KMS-11 (cell line): ENCODE measurements around the gene ABHD17C.

ENCODE experiments used
- H2AFZ ChIP-seq: fragments of 200-600 bp; sonication (generic); 2 replicates; pipeline ENCODE4 v1.6.1; 2016; ENCODE audit warnings: antibody characterized with exemption, mixed run types, low read depth
- H3K27ac ChIP-seq: fragments of 200-600 bp; sonication (generic); 2 replicates; pipeline ENCODE4 v1.6.1; 2016; ENCODE audit warnings: mild to moderate bottlenecking, mixed run types
- H3K27me3 ChIP-seq: fragments of 200-600 bp; sonication (generic); 2 replicates; pipeline ENCODE4 v1.6.1; 2017; ENCODE audit warnings: mild to moderate bottlenecking, low read depth, mixed run types, moderate library complexity; ENCODE audit not compliant: insufficient read depth
- H3K36me3 ChIP-seq: fragments of 200-600 bp; sonication (generic); 2 replicates; pipeline ENCODE4 v1.6.1; 2017; ENCODE audit warnings: mild to moderate bottlenecking, mixed run types; ENCODE audit not compliant: insufficient read depth
- H3K4me1 ChIP-seq: fragments of 200-600 bp; sonication (generic); 2 replicates; pipeline ENCODE4 v1.6.1; 2016; ENCODE audit warnings: mild to moderate bottlenecking, low read depth, mixed run types; ENCODE audit not compliant: poor library complexity, severe bottlenecking
- H3K4me2 ChIP-seq: fragments of 200-600 bp; sonication (generic); 2 replicates; pipeline ENCODE4 v1.7.0; 2016; ENCODE audit warnings: mild to moderate bottlenecking, mixed run types
- H3K4me3 ChIP-seq: fragments of 200-600 bp; sonication (generic); IDR thresholded peaks from 2 replicates; pipeline ENCODE4 v1.6.1; 2017; ENCODE audit warnings: low read depth, low read length, mixed read lengths; ENCODE audit not compliant: insufficient read depth
- H3K79me2 ChIP-seq: fragments of 200-600 bp; sonication (generic); 2 replicates; pipeline ENCODE4 v1.6.1; 2016; ENCODE audit warnings: low read depth, mixed run types; ENCODE audit not compliant: insufficient read depth
- H3K9ac ChIP-seq: fragments of 200-600 bp; sonication (generic); 2 replicates; pipeline ENCODE4 v1.6.1; 2016; ENCODE audit warnings: mild to moderate bottlenecking, mixed run types
- H4K20me1 ChIP-seq: fragments of 200-600 bp; sonication (generic); 2 replicates; pipeline ENCODE4 v1.6.1; 2016; ENCODE audit warnings: mild to moderate bottlenecking, mixed run types; ENCODE audit not compliant: insufficient read depth
- CTCF ChIP-seq: fragments of 200-600 bp; sonication (generic); conservative IDR thresholded peaks from 2 replicates; pipeline ENCODE4 v1.6.1; 2017; ENCODE audit warnings: low read depth, mild to moderate bottlenecking, antibody characterized with exemption, low read length, moderate library complexity, mixed read lengths

Gene ABHD17C

GRCh38 chr15:80800067-80800466 is 105.0 kb downstream of the ABHD17C start:
- Histone ChIP-seq H3K4me2 (no peak overlapping the region), H3K4me3 (no peak overlapping the region), H3K27me3 (no peaks in the 10 kb centered on the region), H3K36me3 (no peaks in the 10 kb centered on the region), H3K79me2 (no peaks in the 10 kb centered on the region), H3K4me1 (no peaks in the 10 kb centered on the region), H4K20me1 (no peaks in the 10 kb centered on the region), H3K27ac (no peak overlapping the region), H3K9ac (no peak overlapping the region), H2AFZ (no peak overlapping the region)
- no peak for TF ChIP-seq CTCF

GRCh38 chr15:80801891-80802680 is 107.0 kb downstream of the ABHD17C start:
- Histone ChIP-seq H3K27me3 (no peaks in the 10 kb centered on the region), H3K9ac (no peak overlapping the region), H3K4me1 (no peaks in the 10 kb centered on the region), H2AFZ (no peak overlapping the region), H3K27ac (no peak overlapping the region), H3K4me3 (no peak overlapping the region), H3K79me2 (no peaks in the 10 kb centered on the region), H4K20me1 (no peaks in the 10 kb centered on the region), H3K4me2 (no peak overlapping the region), H3K36me3 (no peaks in the 10 kb centered on the region)
- TF ChIP-seq CTCF = no peak

- Histone ChIP-seq H3K4me2 (no peak overlapping the region), H4K20me1 (no peaks in the 10 kb centered on the region), H3K79me2 (no peaks in the 10 kb centered on the region), H3K9ac (no peak overlapping the region), H3K4me3 (no peak overlapping the region), H3K27me3 (no peaks in the 10 kb centered on the region), H3K4me1 (no peaks in the 10 kb centered on the region), H3K27ac (no peak overlapping the region), H2AFZ (no peak overlapping the region), H3K36me3 (no peaks in the 10 kb centered on the region)
- TF ChIP-seq CTCF = no peak
Observed at GRCh38 chr15:80803580-80804525, 108.7 kb downstream of the ABHD17C start.

- H3K9ac ChIP-seq = no peak overlapping the region
- H4K20me1 ChIP-seq = no peaks in the 10 kb centered on the region
- H2AFZ ChIP-seq = no peak overlapping the region
- H3K79me2 ChIP-seq = no peaks in the 10 kb centered on the region
- no peak overlapping the region for H3K27ac ChIP-seq
- H3K4me3 ChIP-seq = no peak overlapping the region
- H3K4me1 ChIP-seq = no peaks in the 10 kb centered on the region
- no peak overlapping the region for H3K4me2 ChIP-seq
- TF ChIP-seq CTCF = no peak
- H3K27me3 ChIP-seq = no peaks in the 10 kb centered on the region
- H3K36me3 ChIP-seq = no peaks in the 10 kb centered on the region
Observed at GRCh38 chr15:80804970-80805495, 109.9 kb downstream of the ABHD17C start.
